CD4-positive, alpha-beta T cell treated with Interleukin-12 subunit alpha and Interleukin-12 subunit beta, for 1 hour (primary cell): ENCODE results near the gene C20orf96.
"Not testable (repeated sequence)": the region's sequence is repeated elsewhere in the genome, so short reads cannot be mapped to it uniquely, and the experiment has no call there.

Experiments
- DNase-seq: peaks from one replicate; pipeline ENCODE4 v3.0.0-alpha.2; 2020

The C20orf96 gene

DNA sequence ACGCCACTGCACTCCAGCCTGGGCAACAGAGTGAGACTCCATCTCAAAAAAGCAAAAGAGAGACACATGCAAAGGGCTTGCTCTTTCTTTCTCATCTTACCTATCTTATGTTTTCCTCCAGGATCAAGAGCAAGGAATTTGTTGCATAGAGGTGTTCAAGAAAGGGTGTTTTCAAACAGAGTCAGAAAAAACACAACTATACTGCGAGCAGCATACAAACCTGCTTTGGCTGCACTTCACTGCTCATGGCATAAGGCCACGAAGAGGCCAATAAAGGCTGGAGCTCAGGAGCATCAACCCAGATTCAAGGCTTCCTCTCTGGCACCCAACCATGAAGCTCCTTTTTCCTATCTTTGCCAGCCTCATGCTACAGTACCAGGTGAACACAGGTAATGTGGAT, 63.6 kb downstream of the C20orf96 start, which contains the start of gene DEFB129:
TSS of gene DEFB129 (plus strand) at position 301 of the 400 bp plus-strand sequence. CDS start at position 332, 31 bp downstream.
- DNase-seq, result no peak

GRCh38 chr20:225879-226278, 64.7 kb downstream of the C20orf96 start:
- DNase-seq, result not testable (repeated sequence)

DNA sequence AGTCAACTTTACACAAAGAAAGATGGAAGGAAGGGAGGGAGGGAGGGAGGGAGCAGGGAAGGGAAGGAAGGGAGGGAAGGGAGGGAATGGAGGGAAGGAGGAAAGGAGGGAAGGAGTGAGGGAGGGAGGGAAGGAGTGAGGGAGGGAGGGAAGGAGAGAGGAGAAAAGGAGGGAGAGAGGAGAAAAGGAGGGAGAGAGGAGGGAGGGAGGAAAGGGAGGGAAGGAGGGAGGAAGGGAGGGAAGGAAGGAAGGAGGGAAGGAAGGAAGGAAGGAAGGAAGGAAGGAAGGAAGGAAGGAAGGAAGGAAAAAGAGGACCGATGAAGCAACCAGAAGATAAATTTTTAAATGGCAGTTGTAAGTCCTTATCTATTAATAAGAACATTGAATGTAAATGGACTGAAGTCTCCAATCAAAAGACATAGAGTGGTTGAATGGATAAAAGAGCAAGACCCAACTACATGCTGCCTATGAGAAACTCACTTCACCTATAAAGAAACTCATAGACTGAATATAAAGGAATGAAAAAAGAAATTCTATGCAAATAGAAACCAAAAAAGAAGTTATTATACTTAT, 69.2 kb downstream of the C20orf96 start:
- DNase-seq, result no peak
